H1 (cell line): ENCODE data around the gene PGRMC1. TPM values are rescaled to one million over a fixed set of nuclear protein-coding genes. Genes with fewer than 3 reads are reported as not detected.
A peak's percentile ranks its signal among the peaks of the same experiment; 100 is the strongest.

Experiments
- CTCF ChIA-PET: fragments of 300-600 bp; sonication (Branson Sonifier 250); formaldehyde crosslinking; loops from one replicate; lab custom pipeline; 2021; ENCODE audit not compliant: partially characterized antibody; lab: Charles Lee
- POLR2A ChIA-PET: fragments of 300-600 bp; sonication (Branson Sonifier 250); formaldehyde crosslinking; loops from one replicate; lab custom pipeline; 2021; ENCODE audit warnings: inconsistent platforms; ENCODE audit not compliant: partially characterized antibody; lab: Charles Lee
- DNase-seq, 2 experiments: peaks; one replicate each; pipeline versions ENCODE4 v3.0.0 to v3.0.0-alpha.2; 2010 to 2022; ENCODE audit warnings: low spot score in 2 of 2, low read depth in 1 of 2, mixed read lengths in 1 of 2
- FAIRE-seq: peaks from 2 replicates; lab custom pipeline; 2011; peaks lifted over from hg19 to GRCh38; lab: Jason Lieb, UNC
- H2AFZ ChIP-seq: 2 replicates; pipeline ENCODE4 v1.8.1; 2012; ENCODE audit warnings: low read length, inconsistent platforms
- H2AK5ac ChIP-seq: 2 replicates; pipeline ENCODE4 v1.6.1; 2013; ENCODE audit warnings: low read depth, low read length
- H2BK120ac ChIP-seq: replicated peaks from 2 replicates; pipeline ENCODE3; 2013; ENCODE audit warnings: low read depth, low read length, inconsistent platforms
- H2BK12ac ChIP-seq: 2 replicates; pipeline ENCODE4 v1.6.1; 2013; ENCODE audit warnings: low read depth, low read length
- H2BK15ac ChIP-seq: 2 replicates; pipeline ENCODE4 v1.6.1; 2013; ENCODE audit warnings: low read length
- H2BK20ac ChIP-seq: 2 replicates; pipeline ENCODE4 v1.6.1; 2013; ENCODE audit warnings: low read length
- H2BK5ac ChIP-seq: 2 replicates; pipeline ENCODE4 v1.6.1; 2013; ENCODE audit warnings: low read depth, low read length
- H3K14ac ChIP-seq: 2 replicates; pipeline ENCODE4 v1.6.1; 2013; ENCODE audit warnings: inconsistent platforms; ENCODE audit not compliant: insufficient read length
- H3K18ac ChIP-seq: 2 replicates; pipeline ENCODE4 v1.6.1; 2013; ENCODE audit warnings: low read length; ENCODE audit errors: extremely low read depth
- H3K23ac ChIP-seq: 2 replicates; pipeline ENCODE4 v1.6.1; 2013; ENCODE audit warnings: inconsistent platforms; ENCODE audit not compliant: insufficient read length
- H3K23me2 ChIP-seq: 2 replicates; pipeline ENCODE4 v1.6.1; 2013; ENCODE audit warnings: low read depth, low read length
- H3K27ac ChIP-seq: 2 replicates; pipeline ENCODE4 v1.6.1; 2011; ENCODE audit warnings: low read depth, low read length, inconsistent platforms
- H3K27me3 ChIP-seq, 4 experiments: replicated peaks in 1 of 4; 1 replicate in 1 of 4; 2 replicates in 3 of 4; pipeline versions ENCODE4 v1.6.1 to v1.8.1; 2011 to 2013; ENCODE audit warnings: low read length in 3 of 4, mild to moderate bottlenecking in 3 of 4, inconsistent platforms in 2 of 4, mixed read lengths in 2 of 4, moderate library complexity in 1 of 4; ENCODE audit not compliant: control insufficient read depth in 3 of 4, insufficient read depth in 3 of 4; ENCODE audit errors: extremely low read depth in 1 of 4
- H3K36me3 ChIP-seq, 4 experiments: 2 replicates each; pipeline versions ENCODE4 v1.6.1 to v1.8.1; 2011 to 2013; ENCODE audit warnings: mild to moderate bottlenecking in 4 of 4, low read length in 3 of 4, moderate library complexity in 2 of 4, control low read depth in 1 of 4, inconsistent platforms in 1 of 4; ENCODE audit not compliant: insufficient read depth in 4 of 4, control insufficient read depth in 2 of 4
- H3K4ac ChIP-seq: replicated peaks from 2 replicates; pipeline ENCODE3; 2013; ENCODE audit warnings: low read length, low read depth, mixed read lengths, inconsistent platforms; ENCODE audit not compliant: insufficient read length
- H3K4me1 ChIP-seq, 4 experiments: replicated peaks in 1 of 4; 1 replicate in 1 of 4; 2 replicates in 3 of 4; pipeline versions ENCODE4 v1.6.1 to v1.8.1; 2011 to 2013; ENCODE audit warnings: low read length in 3 of 4, inconsistent platforms in 2 of 4, mixed read lengths in 1 of 4; ENCODE audit not compliant: insufficient read depth in 4 of 4, control insufficient read depth in 3 of 4
- H3K4me2 ChIP-seq, 2 experiments: 2 replicates each; pipeline versions ENCODE4 v1.6.1 to v1.8.1; 2011 to 2013; ENCODE audit warnings: low read depth in 2 of 2, low read length in 2 of 2, control low read depth in 1 of 2, inconsistent platforms in 1 of 2, mild to moderate bottlenecking in 1 of 2; ENCODE audit not compliant: insufficient read depth in 1 of 2
- H3K4me3 ChIP-seq, 4 experiments: fragments of 200-600, 300-600 bp in 1 of 4; sonication (generic), shearing (Covaris generic), sonication (Bioruptor Twin) in 1 of 4; 2 replicates each; pipeline versions ENCODE4 v1.5.1 to v1.8.1; 2011 to 2016; ENCODE audit warnings: low read length in 4 of 4, low read depth in 3 of 4, control low read depth in 2 of 4, inconsistent platforms in 2 of 4, mild to moderate bottlenecking in 2 of 4, mixed read lengths in 1 of 4, moderate library complexity in 1 of 4; ENCODE audit not compliant: insufficient read depth in 2 of 4; ENCODE audit errors: extremely low read depth in 1 of 4
- H3K56ac ChIP-seq: replicated peaks from 2 replicates; pipeline ENCODE3; 2013; ENCODE audit warnings: low read depth, mild to moderate bottlenecking, mixed read lengths, low read length, inconsistent platforms; ENCODE audit not compliant: insufficient read length
- H3K79me1 ChIP-seq: 2 replicates; pipeline ENCODE4 v1.6.1; 2013; ENCODE audit warnings: low read depth, low read length, control low read depth
- H3K79me2 ChIP-seq, 2 experiments: 2 replicates each; pipeline versions ENCODE4 v1.6.1 to v1.8.1; 2012 to 2013; ENCODE audit warnings: low read length in 2 of 2, mild to moderate bottlenecking in 2 of 2, inconsistent platforms in 1 of 2; ENCODE audit not compliant: insufficient read depth in 2 of 2, control insufficient read depth in 1 of 2
- H3K9ac ChIP-seq, 4 experiments: replicated peaks in 1 of 4; 1 replicate in 1 of 4; 2 replicates in 3 of 4; pipeline versions ENCODE4 v1.6.1 to v1.8.1; 2011 to 2013; ENCODE audit warnings: low read depth in 3 of 4, low read length in 3 of 4, control low read depth in 2 of 4, mild to moderate bottlenecking in 2 of 4, moderate library complexity in 2 of 4, inconsistent platforms in 1 of 4; ENCODE audit errors: extremely low read depth in 1 of 4
- H3K9me3 ChIP-seq, 2 experiments: 2 replicates each; pipeline versions ENCODE4 v1.6.1 to v1.8.1; 2012 to 2013; ENCODE audit warnings: mild to moderate bottlenecking in 2 of 2, moderate library complexity in 2 of 2, control low read depth in 1 of 2, inconsistent platforms in 1 of 2, low read depth in 1 of 2, low read length in 1 of 2, mixed read lengths in 1 of 2; ENCODE audit not compliant: insufficient read depth in 2 of 2
- H4K20me1 ChIP-seq, 2 experiments: replicated peaks in 1 of 2; 2 replicates each; pipeline versions ENCODE3 to v1.8.1; 2011 to 2013; ENCODE audit warnings: inconsistent platforms in 2 of 2, low read length in 2 of 2, mild to moderate bottlenecking in 1 of 2; ENCODE audit not compliant: insufficient read depth in 2 of 2, control insufficient read depth in 1 of 2
- H4K5ac ChIP-seq: 2 replicates; pipeline ENCODE4 v1.6.1; 2013; ENCODE audit warnings: low read length, low read depth, mixed read lengths, inconsistent platforms; ENCODE audit not compliant: insufficient read length
- H4K8ac ChIP-seq: 2 replicates; pipeline ENCODE4 v1.8.0; 2013; ENCODE audit warnings: mild to moderate bottlenecking, moderate library complexity, low read length, inconsistent platforms; ENCODE audit not compliant: insufficient read depth; ENCODE audit errors: extremely low read depth
- H4K91ac ChIP-seq: replicated peaks from 2 replicates; pipeline ENCODE3; 2013; ENCODE audit warnings: low read length, mixed read lengths, inconsistent platforms; ENCODE audit not compliant: insufficient read length
- BACH1 ChIP-seq: IDR thresholded peaks from 2 replicates; pipeline ENCODE4 v1.6.1; 2012; ENCODE audit warnings: low read length, improper control_type of control experiment
- BCL11A ChIP-seq, 2 experiments: IDR thresholded peaks; one replicate each; pipeline ENCODE4 v1.6.1; 2011; ENCODE audit warnings: low read depth in 2 of 2, low read length in 2 of 2, mild to moderate bottlenecking in 2 of 2
- CBX8 ChIP-seq: fragments of 300-800, 300-1000 bp; sonication (generic); IDR thresholded peaks from 2 replicates; pipeline ENCODE4 v1.7.1; 2016; ENCODE audit warnings: low read depth, low read length, borderline replicate concordance
- CTBP2 ChIP-seq: IDR thresholded peaks from 2 replicates; pipeline ENCODE4 v1.7.0; 2011; ENCODE audit warnings: borderline replicate concordance, mild to moderate bottlenecking, moderate library complexity, mixed read lengths, low read length; ENCODE audit not compliant: insufficient read depth, insufficient read length
- HDAC6 ChIP-seq: IDR thresholded peaks from one replicate; pipeline ENCODE4 v1.7.1; 2012; ENCODE audit warnings: low read depth, mild to moderate bottlenecking, inconsistent platforms, low read length, moderate library complexity
- KDM4A ChIP-seq: IDR thresholded peaks from one replicate; pipeline ENCODE4 v1.7.1; 2012; ENCODE audit warnings: low read depth, mild to moderate bottlenecking, moderate library complexity, low read length, inconsistent platforms; ENCODE audit not compliant: severe bottlenecking
- MAX ChIP-seq: IDR thresholded peaks from 2 replicates; pipeline ENCODE4 v1.6.1; 2012; ENCODE audit warnings: inconsistent platforms
- POLR2AphosphoS5 ChIP-seq: IDR thresholded peaks from 2 replicates; pipeline ENCODE4 v1.6.1; 2011; ENCODE audit warnings: low read depth, low read length
- RFX5 ChIP-seq: IDR thresholded peaks from 2 replicates; pipeline ENCODE4 v1.6.1; 2011; ENCODE audit warnings: low read depth, low read length, improper control_type of control experiment, borderline replicate concordance
- RNF2 ChIP-seq: fragments of 200-900, 300-1000 bp; sonication (generic); IDR thresholded peaks from 2 replicates; pipeline ENCODE4 v1.7.1; 2016; ENCODE audit warnings: borderline replicate concordance, low read depth, mild to moderate bottlenecking, antibody characterized with exemption, low read length; ENCODE audit not compliant: poor library complexity, severe bottlenecking; ENCODE audit errors: missing control alignments
- SIX5 ChIP-seq: IDR thresholded peaks from 2 replicates; pipeline ENCODE4 v1.6.1; 2011; ENCODE audit warnings: mild to moderate bottlenecking, low read depth, low read length
- SUZ12 ChIP-seq: fragments of 200-600 bp; sonication (generic); IDR thresholded peaks from 2 replicates; pipeline ENCODE4 v1.6.1; 2012; ENCODE audit warnings: mild to moderate bottlenecking, inconsistent platforms, low read length, moderate library complexity, mixed read lengths
- WGBS, 2 experiments: shearing (Covaris generic) in 1 of 2; methylation state at CpG; one replicate each; pipeline versions ENCODE4 v1.1.6 to v1.1.7; 2013 to 2015; ENCODE audit warnings: low lambda C conversion rate in 2 of 2, mixed read lengths in 2 of 2, inconsistent platforms in 1 of 2, low coverage in 1 of 2, missing lambda C conversion rate in 1 of 2; ENCODE audit not compliant: insufficient replicate concordance in 2 of 2, insufficient coverage in 1 of 2, insufficient read length in 1 of 2; ENCODE audit errors: extremely low coverage in 1 of 2, missing lambda C conversion rate in 1 of 2; 5-methylcytosine and 5-hydroxymethylcytosine counted together
- polyA plus RNA-seq, 7 experiments: library from polyadenylated mRNA; depleted of rRNA in 3 of 7; stranded (reverse) in 5 of 7; unstranded in 2 of 7; fragments of >200 nt in 5 of 7; fragments of 200-250 nt in 2 of 7; gene quantifications; 1 replicate in 5 of 7; 2 replicates in 1 of 7; 4 replicates in 1 of 7; pipeline versions ENCODE4 v1.2.1 to v1.2.3, GENCODE V29; 2011 to 2013; ENCODE audit warnings: missing spikeins in 2 of 7, mixed read lengths in 2 of 7
- total RNA-seq: library from RNA; stranded (reverse); fragmentation: NEBNext Ultra II Directional; extraction: Animal tissue kit (Norgen Biotek cat#: 25700); gene quantifications from 2 replicates; pipeline ENCODE4 v1.2.1, GENCODE V29; 2021

The PGRMC1 gene
- total and polyA plus RNA-seq, 2 of the 8 experiments (the other 6 are each of a cell fraction or from before 2014, with no cell fraction given) = 127 to 248 TPM

DNA sequence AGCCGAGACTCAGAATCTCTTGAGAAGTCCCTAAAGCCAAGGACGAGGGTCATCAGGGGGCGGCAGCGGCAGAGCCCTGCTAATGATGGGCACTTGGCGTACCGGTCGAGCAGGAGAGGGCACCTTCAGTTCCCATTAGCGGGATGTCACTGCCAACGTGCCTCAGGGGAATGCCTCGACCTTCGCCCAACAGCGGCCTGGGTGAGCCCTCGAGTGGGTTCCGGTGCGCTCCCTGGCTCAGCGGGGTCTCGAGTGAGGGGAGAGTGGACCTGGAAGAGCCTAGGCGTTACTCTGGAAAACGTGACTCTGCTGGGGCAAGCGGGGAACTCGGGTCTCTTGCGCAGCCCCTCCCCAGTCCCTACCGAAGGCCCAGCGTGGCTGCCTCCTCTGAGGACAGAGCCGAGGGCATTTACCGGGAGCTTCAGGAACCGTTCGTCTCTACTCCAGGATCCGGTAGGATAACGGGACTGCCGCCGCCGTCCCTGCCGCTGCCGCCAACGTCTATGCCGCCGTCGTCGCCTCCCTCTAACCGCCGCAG, 36.9 kb downstream of the PGRMC1 start:
- Histone ChIP-seq H3K4me3 (peak overlapping the region; percentile 11 to 55 (median 24); a peak in 7 of 8 replicates), H3K9me3 (no peaks in the 10 kb centered on the region), H3K4ac (no peak overlapping the region), H3K56ac (no peak overlapping the region), H3K18ac (no peak overlapping the region; the same call in 1 of the 2 replicates), H2BK20ac (no peak overlapping the region), H4K91ac (no peak overlapping the region), H3K4me1 (peaks cover 0 to 3% (median under 1%) of the 10 kb centered on the region in 4 experiments; a peak in 4 of 7 replicates), H3K27ac (no peak overlapping the region), H3K79me1 (no peaks in the 10 kb centered on the region), H4K8ac (no peak overlapping the region; the same call in 1 of the 2 replicates), H3K9ac (no peak overlapping the region), H3K23ac (no peak overlapping the region), H4K5ac (no peak overlapping the region), H3K79me2 (no peaks in the 10 kb centered on the region), H2BK15ac (no peak overlapping the region), H3K36me3 (no peaks in the 10 kb centered on the region), H3K23me2 (peaks cover 2% of the 10 kb centered on the region; the same call in 1 of the 2 replicates), H3K27me3 (peaks cover 5 to 24% (median 21%) of the 10 kb centered on the region in 4 experiments), H2BK12ac (no peak overlapping the region), H2AK5ac (no peak overlapping the region), H2BK5ac (no peak overlapping the region), H2BK120ac (no peak overlapping the region), H2AFZ (no peak overlapping the region; the same call in 1 of the 2 replicates), H3K14ac (no peak overlapping the region), H4K20me1 (no peaks in the 10 kb centered on the region), H3K4me2 (peak overlapping the region; percentile 72 to 84)
- WGBS, 2 experiments = 24% methylated on average over 32 of the region's 42 CpGs; no CpG with 5 or more reads in 1 of the 2 experiments
- POLR2A ChIA-PET = interaction anchor here (1.4 kb wide), 1 partner anchor 35 kb away, joined by 3 read pairs; no protein-coding TSS in a partner anchor
- FAIRE-seq (no peak), DNase-seq (no peak)
- CTCF ChIA-PET = interaction anchor here (0.6 to 1.1 kb wide), 4 partner anchors 83 to 239 kb away, joined by 3 to 4 read pairs (median 3); no protein-coding TSS in a partner anchor
- TF ChIP-seq HDAC6 (no peak), RNF2 (no peak), CTBP2 (no peak), MAX (no peak), KDM4A (peak; percentile 52), BACH1 (no peak), POLR2AphosphoS5 (no peak), SUZ12 (peak; percentile 62; the same call in 1 of the 2 replicates), BCL11A (IDR thresholded peaks at IDR 0.05; ENCODE audit: low read depth in 2 of 2, low read length in 2 of 2) (no peak), SIX5 (no peak), RFX5 (no peak), CBX8 (no peak)
